Ovary (tissue), 10 donors: ENCODE measurements around the gene GPR78. TPM values are rescaled to one million over a fixed set of nuclear protein-coding genes. Genes with fewer than 3 reads are reported as not detected.

Experiments used
- DNase-seq, 5 donors: peaks; one replicate each; pipeline ENCODE4 v3.0.0-alpha.2; 2019 to 2020
- H3K27ac ChIP-seq, 2 donors: fragments of 200-600 bp; one replicate each; pipeline versions ENCODE4 v1.5.1 to v1.8.0; 2019 to 2022
- H3K27me3 ChIP-seq: fragments of 200-600 bp; one replicate; pipeline ENCODE4 v1.8.0; 2022
- H3K36me3 ChIP-seq: fragments of 200-600 bp; sonication (generic); one replicate; pipeline ENCODE4 v1.5.1; 2019
- H3K4me1 ChIP-seq: one replicate; pipeline ENCODE4 v1.8.1; 2013; ENCODE audit warnings: mild to moderate bottlenecking, moderate library complexity; ENCODE audit not compliant: insufficient read depth
- H3K4me3 ChIP-seq: fragments of 200-600 bp; sonication (generic); one replicate; pipeline ENCODE4 v1.5.1; 2017
- H3K9me3 ChIP-seq, 2 donors: fragments of 200-600 bp in 1 of 2; sonication (generic) in 1 of 2; one replicate each; pipeline versions ENCODE4 v1.5.1 to v1.8.1; 2013 to 2019; ENCODE audit warnings: mild to moderate bottlenecking in 1 of 2, moderate library complexity in 1 of 2
- EP300 ChIP-seq: sonication (generic); formaldehyde crosslinking; IDR thresholded peaks from one replicate; pipeline ENCODE4 v1.6.1; 2017; ENCODE audit warnings: antibody characterized with exemption
- POLR2A ChIP-seq: fragments of 450-650 bp; IDR thresholded peaks from one replicate; pipeline ENCODE4 v1.6.1; 2017; ENCODE audit warnings: antibody characterized with exemption, mild to moderate bottlenecking, moderate library complexity
- WGBS, 3 donors: extraction: QIAGEN DNeasy Blood & Tissue Kit in 1 of 3; methylation state at CpG; one replicate each; pipeline versions ENCODE4 v1.1.5 to v1.1.7; 2013 to 2017; 5-methylcytosine and 5-hydroxymethylcytosine counted together
- intact Hi-C, 4 donors: fragments of 100-400 bp; cut with DNase I; formaldehyde crosslinking; loops; one replicate each; pipeline versions ENCODE4 v1.11.0 to v1.15.1; 2022 to 2023
- long read RNA-seq, 3 donors: library from polyadenylated mRNA in 2 of 3; unstranded in 2 of 3; transcript quantifications; one replicate each; pipeline ENCODE4 v2.0.0 and lab custom pipeline, GENCODE V29; 2021 to 2026
- polyA plus RNA-seq, 2 donors: library from polyadenylated mRNA; stranded (reverse); fragments of 200-250 nt in 1 of 2; fragments of 350-450 nt in 1 of 2; fragmentation: Illumina TruSeq in 1 of 2; extraction: RNeasy Lipid Tissue Mini Kit (QIAGEN cat#74804) in 1 of 2; gene quantifications; one replicate each; pipeline ENCODE4 v1.2.3, GENCODE V29; 2013 to 2014
- total RNA-seq, 7 donors: library from RNA; depleted of rRNA in 2 of 7; stranded (reverse); fragments of >200 nt in 2 of 7; fragmentation: NEBNext Ultra II Directional in 3 of 7; extraction: Animal tissue kit (Norgen Biotek cat#: 25700) in 3 of 7; gene quantifications; one replicate each; pipeline versions ENCODE4 v1.1.0 to v1.2.4, GENCODE V29; 2016 to 2023
- TF ChIP-seq, protein P1 (sequence below), 3 donors: fragments of 450-650 bp in 2 of 3; fragments of 200-600 bp in 1 of 3; IDR thresholded peaks; one replicate each; pipeline versions ENCODE4 v1.5.1 to v1.8.0; 2016 to 2022; ENCODE audit warnings: antibody characterized with exemption in 3 of 3, mild to moderate bottlenecking in 1 of 3
- donor health status: DM: no; HTN: no; CAD: no; lungs with moderate emphysema.
- donor health status: DM: no; HTN: no; CAD: no.
- donor health status: Bipolar disorder and iron deficiency.
- donor health status: DM: yes; HTN: yes; CAD: no.
- donor health status: DM: no; HTN: no; CAD: no.
- donor health status: DM: yes; HTN: yes; CAD: no.

Gene GPR78, protein sequence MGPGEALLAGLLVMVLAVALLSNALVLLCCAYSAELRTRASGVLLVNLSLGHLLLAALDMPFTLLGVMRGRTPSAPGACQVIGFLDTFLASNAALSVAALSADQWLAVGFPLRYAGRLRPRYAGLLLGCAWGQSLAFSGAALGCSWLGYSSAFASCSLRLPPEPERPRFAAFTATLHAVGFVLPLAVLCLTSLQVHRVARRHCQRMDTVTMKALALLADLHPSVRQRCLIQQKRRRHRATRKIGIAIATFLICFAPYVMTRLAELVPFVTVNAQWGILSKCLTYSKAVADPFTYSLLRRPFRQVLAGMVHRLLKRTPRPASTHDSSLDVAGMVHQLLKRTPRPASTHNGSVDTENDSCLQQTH
- total RNA-seq: 10 to 100 TPM in 1 of 7 donors, 1 to 10 TPM in 6; 1.0 to 14.7 (median 6.5) TPM
- 1 to 10 TPM; 1.6 to 5.4 TPM for polyA plus RNA-seq
- long read RNA-seq, donor 1, partial matches to known transcripts: 142 of 178 reads
- long read RNA-seq, donor 1, other reads (novel, unspliced or antisense): 35 of 178 reads
- long read RNA-seq, donor 2: 0 reads
- long read RNA-seq, donor 3, partial matches to known transcripts: 2 of 11 reads
- long read RNA-seq, donor 3, other reads (novel, unspliced or antisense): 6 of 11 reads

DNA sequence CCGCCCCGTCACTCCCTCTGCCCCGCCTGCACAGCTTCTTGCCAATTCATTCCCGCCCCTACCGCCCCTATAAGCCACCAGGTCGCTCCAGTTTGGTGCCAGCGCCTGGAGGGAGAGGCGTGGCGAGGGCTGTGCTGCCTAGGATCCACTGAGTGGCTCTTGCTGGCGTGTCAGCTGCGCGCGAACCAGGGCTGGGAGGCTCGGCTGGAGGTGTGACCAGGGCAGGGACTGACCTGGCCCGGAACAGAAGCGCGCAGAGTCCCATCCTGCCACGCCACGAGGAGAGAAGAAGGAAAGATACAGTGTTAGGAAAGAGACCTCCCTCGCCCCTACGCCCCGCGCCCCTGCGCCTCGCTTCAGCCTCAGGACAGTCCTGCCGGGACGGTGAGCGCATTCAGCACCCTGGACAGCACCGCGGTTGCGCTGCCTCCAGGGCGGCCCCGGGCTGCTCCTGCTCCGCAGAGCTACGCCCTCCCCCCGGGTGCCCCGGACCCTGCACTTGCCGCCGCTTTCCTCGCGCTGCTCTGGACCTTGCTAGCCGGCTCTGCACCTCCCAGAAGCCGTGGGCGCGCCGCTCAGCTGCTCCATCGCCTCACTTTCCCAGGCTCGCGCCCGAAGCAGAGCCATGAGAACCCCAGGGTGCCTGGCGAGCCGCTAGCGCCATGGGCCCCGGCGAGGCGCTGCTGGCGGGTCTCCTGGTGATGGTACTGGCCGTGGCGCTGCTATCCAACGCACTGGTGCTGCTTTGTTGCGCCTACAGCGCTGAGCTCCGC lies at the start of gene GPR78:
Gene GPR78 (plus strand): TSS at position 72 of the 773 bp plus-strand sequence. CDS start 591 bp downstream, at position 663.
- H3K36me3 ChIP-seq: no peaks in the 10 kb centered on the region
- H3K27me3 ChIP-seq: no peaks in the 10 kb centered on the region
- DNase-seq: peak; percentile 67 to 84 (median 82)
- no peak for TF ChIP-seq EP300
- no peak for TF ChIP-seq POLR2A
- TF ChIP-seq, protein P1, sequence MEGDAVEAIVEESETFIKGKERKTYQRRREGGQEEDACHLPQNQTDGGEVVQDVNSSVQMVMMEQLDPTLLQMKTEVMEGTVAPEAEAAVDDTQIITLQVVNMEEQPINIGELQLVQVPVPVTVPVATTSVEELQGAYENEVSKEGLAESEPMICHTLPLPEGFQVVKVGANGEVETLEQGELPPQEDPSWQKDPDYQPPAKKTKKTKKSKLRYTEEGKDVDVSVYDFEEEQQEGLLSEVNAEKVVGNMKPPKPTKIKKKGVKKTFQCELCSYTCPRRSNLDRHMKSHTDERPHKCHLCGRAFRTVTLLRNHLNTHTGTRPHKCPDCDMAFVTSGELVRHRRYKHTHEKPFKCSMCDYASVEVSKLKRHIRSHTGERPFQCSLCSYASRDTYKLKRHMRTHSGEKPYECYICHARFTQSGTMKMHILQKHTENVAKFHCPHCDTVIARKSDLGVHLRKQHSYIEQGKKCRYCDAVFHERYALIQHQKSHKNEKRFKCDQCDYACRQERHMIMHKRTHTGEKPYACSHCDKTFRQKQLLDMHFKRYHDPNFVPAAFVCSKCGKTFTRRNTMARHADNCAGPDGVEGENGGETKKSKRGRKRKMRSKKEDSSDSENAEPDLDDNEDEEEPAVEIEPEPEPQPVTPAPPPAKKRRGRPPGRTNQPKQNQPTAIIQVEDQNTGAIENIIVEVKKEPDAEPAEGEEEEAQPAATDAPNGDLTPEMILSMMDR (IDR thresholded peaks at IDR 0.05): no peak
- H3K4me1 ChIP-seq: peaks cover 4% of the 10 kb centered on the region
- no peaks in the 10 kb centered on the region for H3K9me3 ChIP-seq
- H3K4me3 ChIP-seq: no peak within 1 kb of the TSS
- no peak within 1 kb of the TSS for H3K27ac ChIP-seq
- 3 to 5% (median 5%) methylated on average over 60 to 63 of the region's 63 CpGs for WGBS, 3 donors
- intact Hi-C loops: no loop called here

DNA sequence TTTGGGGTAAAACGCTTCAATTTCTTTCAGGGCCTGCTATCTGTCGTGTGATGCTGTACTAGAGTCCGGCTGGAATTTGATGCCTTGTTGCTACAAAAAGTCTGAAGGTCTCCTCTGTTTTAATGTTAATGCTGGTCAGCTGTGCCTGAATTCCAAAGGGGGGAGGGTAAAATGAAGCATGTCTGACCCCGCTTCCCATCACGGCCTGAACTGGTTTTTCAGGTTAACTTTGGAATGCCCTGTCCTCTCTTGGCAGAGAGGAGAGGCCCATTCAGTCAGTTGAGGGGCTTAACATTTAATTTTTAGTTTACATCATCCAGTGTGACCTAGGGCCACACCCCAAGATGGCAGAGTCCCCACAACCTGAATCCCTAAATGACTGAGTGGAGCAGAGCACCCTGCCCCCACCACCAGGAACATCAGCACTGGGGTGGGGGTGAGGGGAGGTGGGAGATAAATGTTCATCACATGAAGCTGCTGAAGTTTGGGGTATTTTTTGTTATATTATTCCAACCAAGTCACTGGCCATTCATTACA lies 47.9 kb upstream of the GPR78 start:
- Histone ChIP-seq H3K27ac (no peak overlapping the region), H3K9me3 (no peaks in the 10 kb centered on the region), H3K36me3 (no peaks in the 10 kb centered on the region), H3K27me3 (no peaks in the 10 kb centered on the region), H3K4me1 (peaks cover 5% of the 10 kb centered on the region), H3K4me3 (no peak overlapping the region)
- intact Hi-C loops: no loop called here
- DNase-seq: peak in 1 of 5 donors; percentile 11
- 44 to 72% (median 59%) methylated on average over 5 of the region's 5 CpGs for WGBS, 3 donors
- TF ChIP-seq, protein P1 (IDR thresholded peaks at IDR 0.05): no peak
- TF ChIP-seq EP300 (no peak), POLR2A (no peak)

DNA sequence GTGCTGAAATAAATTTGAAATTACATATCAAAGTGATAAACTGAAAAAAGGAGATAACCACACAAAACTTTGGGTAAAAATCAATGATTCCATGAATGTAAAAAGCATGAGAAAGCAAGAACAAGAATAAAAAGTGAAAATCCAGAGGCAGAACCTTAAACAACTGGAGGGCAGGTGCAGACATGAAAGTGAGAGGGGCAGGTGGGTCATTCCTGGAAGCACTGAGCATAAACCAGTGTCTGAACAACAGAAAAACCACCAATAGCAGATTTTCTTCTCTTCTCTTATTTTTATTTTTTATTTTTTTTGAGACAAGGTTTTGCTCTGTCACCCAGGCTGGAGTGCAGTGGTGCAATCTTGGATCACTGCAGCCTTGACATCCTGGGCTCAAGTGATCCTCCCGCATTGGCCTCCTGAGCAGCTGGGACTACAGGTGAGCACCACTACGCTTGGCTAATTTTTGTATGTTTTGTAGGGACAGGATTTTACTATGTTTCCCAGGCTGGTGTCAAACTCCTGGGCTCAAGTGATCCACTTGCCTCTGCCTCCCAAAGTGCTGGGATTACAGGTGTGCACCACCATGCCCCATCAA lies 46.8 kb upstream of the GPR78 start:
- H3K4me3 ChIP-seq: no peak overlapping the region
- H3K9me3 ChIP-seq: no peaks in the 10 kb centered on the region
- no peak for TF ChIP-seq POLR2A
- TF ChIP-seq, protein P1 (IDR thresholded peaks at IDR 0.05): no peak
- no peak for TF ChIP-seq EP300
- no peaks in the 10 kb centered on the region for H3K27me3 ChIP-seq
- peak in 1 of 5 donors; percentile 8 for DNase-seq
- 98 to 99% (median 98%) methylated on average over 2 of the region's 2 CpGs for WGBS, 3 donors
- peaks cover 6% of the 10 kb centered on the region for H3K4me1 ChIP-seq
- H3K36me3 ChIP-seq: no peaks in the 10 kb centered on the region
- intact Hi-C loops: no loop called here
- peak overlapping the region in 1 of 2 donors; percentile 59 for H3K27ac ChIP-seq

DNA sequence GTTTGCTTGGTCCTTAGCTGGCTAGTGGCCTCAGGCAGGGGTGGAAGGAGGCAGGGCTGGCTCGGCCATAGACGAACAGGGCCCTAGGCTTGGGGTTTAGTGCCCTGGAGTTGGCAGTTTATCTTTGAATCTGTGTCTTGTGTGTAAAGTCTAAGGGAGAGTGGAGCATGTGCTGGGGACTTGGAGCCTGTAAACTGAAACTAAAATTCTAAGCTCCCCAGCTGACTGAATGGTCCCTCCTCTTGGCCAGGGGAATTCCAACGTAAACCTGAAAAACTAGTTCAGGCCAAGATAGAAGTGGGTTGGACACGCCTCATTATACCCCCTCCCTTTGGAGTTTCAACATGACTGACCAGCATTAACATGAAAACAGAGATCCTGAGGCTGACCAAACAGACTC lies 46.1 kb upstream of the GPR78 start:
- TF ChIP-seq, protein P1 (IDR thresholded peaks at IDR 0.05): no peak
- TF ChIP-seq POLR2A (no peak), EP300 (no peak)
- H3K4me3 ChIP-seq: no peak overlapping the region
- no peaks in the 10 kb centered on the region for H3K27me3 ChIP-seq
- 5 to 16% (median 7%) methylated on average over 4 of the region's 4 CpGs for WGBS, 3 donors
- intact Hi-C loops: no loop called here
- no peaks in the 10 kb centered on the region for H3K36me3 ChIP-seq
- peak in 2 of 5 donors; percentile 33 to 47 for DNase-seq
- peaks cover 6% of the 10 kb centered on the region for H3K4me1 ChIP-seq
- H3K27ac ChIP-seq: peak overlapping the region in 1 of 2 donors; percentile 59
- no peaks in the 10 kb centered on the region for H3K9me3 ChIP-seq
